Choroid plexus epithelial cell (primary cell): Measurements from ENCODE around the gene SNAPC2.

Experiments
- DNase-seq: peaks from one replicate; pipeline ENCODE4 v3.0.0-alpha.2; 2010; ENCODE audit warnings: low read depth
- H3K4me3 ChIP-seq: 2 replicates; pipeline ENCODE4 v1.5.1; 2011; ENCODE audit warnings: low read depth, mild to moderate bottlenecking, control low read depth, low read length, moderate library complexity
- TF ChIP-seq, protein P1 (sequence below): conservative IDR thresholded peaks from 2 replicates; pipeline ENCODE4 v1.5.1; 2011; ENCODE audit warnings: low read depth, mild to moderate bottlenecking, control low read depth, inconsistent platforms, low read length, moderate library complexity

The SNAPC2 gene

GRCh38 chr19:7920519-7921301 lies 572 bp downstream of the SNAPC2 start:
- peak; percentile 99 for DNase-seq
- peak overlapping the region; percentile 80 for H3K4me3 ChIP-seq
- TF ChIP-seq, protein P1, sequence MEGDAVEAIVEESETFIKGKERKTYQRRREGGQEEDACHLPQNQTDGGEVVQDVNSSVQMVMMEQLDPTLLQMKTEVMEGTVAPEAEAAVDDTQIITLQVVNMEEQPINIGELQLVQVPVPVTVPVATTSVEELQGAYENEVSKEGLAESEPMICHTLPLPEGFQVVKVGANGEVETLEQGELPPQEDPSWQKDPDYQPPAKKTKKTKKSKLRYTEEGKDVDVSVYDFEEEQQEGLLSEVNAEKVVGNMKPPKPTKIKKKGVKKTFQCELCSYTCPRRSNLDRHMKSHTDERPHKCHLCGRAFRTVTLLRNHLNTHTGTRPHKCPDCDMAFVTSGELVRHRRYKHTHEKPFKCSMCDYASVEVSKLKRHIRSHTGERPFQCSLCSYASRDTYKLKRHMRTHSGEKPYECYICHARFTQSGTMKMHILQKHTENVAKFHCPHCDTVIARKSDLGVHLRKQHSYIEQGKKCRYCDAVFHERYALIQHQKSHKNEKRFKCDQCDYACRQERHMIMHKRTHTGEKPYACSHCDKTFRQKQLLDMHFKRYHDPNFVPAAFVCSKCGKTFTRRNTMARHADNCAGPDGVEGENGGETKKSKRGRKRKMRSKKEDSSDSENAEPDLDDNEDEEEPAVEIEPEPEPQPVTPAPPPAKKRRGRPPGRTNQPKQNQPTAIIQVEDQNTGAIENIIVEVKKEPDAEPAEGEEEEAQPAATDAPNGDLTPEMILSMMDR: no peak

- TF ChIP-seq, protein P1: no peak
- peak overlapping the region; percentile 58 for H3K4me3 ChIP-seq
- DNase-seq: no peak
These were observed 1.3 kb downstream of the SNAPC2 start for GRCh38 chr19:7921302-7921966.

GRCh38 chr19:7921967-7922835 lies 2.1 kb downstream of the SNAPC2 start:
- TF ChIP-seq, protein P1: no peak
- DNase-seq: no peak
- H3K4me3 ChIP-seq: no peak overlapping the region

DNA sequence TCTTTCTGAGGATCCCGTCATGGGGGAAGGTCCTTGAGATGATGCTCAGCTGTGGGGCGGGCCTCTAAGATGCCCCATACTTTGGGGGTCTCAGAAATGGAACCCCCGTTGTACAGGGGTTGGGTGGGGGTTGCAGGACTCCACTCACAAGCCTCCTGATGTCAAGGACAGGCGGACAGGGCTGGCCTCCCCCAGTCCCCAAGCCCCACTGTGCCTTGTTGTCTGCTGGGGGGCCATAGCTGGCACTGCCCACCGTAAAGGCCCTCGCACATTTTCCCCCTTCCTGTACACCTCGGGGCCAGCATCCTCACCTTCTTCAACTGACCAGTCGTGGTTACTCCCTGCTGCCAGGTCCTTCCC lies 2.7 kb downstream of the SNAPC2 start:
- DNase-seq: no peak
- no peak overlapping the region for H3K4me3 ChIP-seq
- TF ChIP-seq, protein P1: no peak

DNA sequence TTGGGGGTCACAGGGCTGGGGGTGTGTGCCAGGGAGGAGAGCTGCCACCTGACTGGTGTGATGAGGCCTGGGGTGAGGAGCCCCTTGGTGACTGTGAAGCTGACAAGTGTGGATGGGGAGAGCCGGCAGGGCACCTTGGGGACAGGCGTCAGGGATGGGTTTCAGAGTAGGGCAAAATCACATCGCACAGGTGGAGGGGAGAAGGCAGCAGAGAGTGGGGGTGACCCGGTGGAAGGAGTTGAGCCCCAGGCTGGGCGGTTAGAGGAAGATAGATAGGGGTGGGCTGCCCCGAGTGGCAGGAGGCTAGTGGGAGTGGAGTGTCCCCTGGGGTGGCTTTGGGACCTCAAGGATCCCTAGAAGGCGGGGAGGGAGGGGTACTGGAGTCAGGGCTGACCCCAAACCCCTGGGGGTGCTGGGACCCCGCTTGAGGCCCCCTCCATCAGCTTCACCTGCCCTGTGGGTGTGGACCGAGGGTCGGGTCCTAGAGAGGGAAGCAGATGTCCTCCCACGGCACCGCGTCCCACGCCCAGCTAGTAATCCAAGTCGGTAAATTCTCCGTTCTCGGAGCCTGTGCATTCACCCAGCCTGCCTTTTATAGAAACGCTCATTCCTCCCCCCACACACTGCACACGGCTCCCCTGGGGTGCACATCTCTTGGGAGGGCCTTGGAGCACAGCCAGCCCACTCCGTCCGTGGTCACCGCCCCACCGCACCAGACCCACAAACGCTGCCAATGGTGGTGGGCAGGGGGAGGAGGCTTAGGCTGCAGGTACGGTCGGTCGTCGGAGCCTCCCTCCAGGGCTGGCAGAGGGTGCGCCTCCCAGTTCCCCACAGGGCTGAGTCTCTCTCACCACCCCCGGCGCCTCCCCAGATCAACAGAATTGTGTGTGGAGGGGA lies 3.4 kb downstream of the SNAPC2 start:
- TF ChIP-seq, protein P1: no peak
- no peak for DNase-seq
- H3K4me3 ChIP-seq: no peak overlapping the region

DNA sequence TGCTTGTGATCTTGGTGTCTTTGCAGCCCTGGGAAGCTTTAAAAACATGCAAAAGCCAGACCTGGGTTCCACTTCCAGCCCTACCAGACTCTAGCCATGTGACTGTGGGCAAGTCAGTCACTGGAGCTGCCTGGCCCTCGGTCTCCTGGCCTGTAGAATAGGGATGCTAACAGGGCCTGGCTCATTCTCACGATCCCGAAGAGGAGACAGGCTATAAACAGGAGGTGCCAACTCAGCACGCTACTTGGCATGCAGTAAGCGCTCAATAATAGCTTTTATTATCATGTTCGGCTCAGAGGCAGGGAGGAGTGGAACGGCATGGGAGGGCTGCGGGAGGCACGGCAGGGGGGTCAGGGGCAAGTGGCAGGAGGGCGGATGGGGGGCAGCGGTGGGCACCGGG lies 4.1 kb downstream of the SNAPC2 start:
- H3K4me3 ChIP-seq: no peak overlapping the region
- DNase-seq: no peak
- TF ChIP-seq, protein P1: no peak
